HG03025 (cell line): ENCODE measurements around the gene SDK2.
"Not testable (repeated sequence)": the region's sequence is repeated elsewhere in the genome, so short reads cannot be mapped to it uniquely, and the experiment has no call there.

Experiments
- ATAC-seq: cut with Tn5 transposase; IDR thresholded peaks from one replicate; pipeline ENCODE4 v1.9.1; 2021; ENCODE audit warnings: mild to moderate bottlenecking, moderate library complexity; ENCODE audit not compliant: unreplicated experiment, low FRiP score

SDK2 gene

DNA sequence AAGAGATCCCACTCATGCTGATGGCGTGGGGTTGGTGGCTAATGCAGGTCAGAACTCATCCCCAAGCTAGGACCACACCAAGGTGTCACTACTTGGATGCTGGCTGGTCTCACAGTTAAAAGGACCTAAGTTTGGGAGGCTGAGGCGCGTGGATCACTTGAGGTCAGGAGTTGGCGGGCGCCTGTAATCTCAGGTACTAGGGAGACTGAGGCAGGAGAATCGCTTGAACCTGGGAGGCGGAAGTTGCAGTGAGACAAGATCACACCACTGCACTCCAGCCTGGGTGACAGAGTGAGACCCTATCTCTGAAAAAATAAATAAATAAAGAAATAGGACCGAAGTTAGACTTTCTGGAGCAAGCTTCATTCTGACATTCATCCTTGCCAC, 325.8 kb downstream of the SDK2 start:
- no peak for ATAC-seq

DNA sequence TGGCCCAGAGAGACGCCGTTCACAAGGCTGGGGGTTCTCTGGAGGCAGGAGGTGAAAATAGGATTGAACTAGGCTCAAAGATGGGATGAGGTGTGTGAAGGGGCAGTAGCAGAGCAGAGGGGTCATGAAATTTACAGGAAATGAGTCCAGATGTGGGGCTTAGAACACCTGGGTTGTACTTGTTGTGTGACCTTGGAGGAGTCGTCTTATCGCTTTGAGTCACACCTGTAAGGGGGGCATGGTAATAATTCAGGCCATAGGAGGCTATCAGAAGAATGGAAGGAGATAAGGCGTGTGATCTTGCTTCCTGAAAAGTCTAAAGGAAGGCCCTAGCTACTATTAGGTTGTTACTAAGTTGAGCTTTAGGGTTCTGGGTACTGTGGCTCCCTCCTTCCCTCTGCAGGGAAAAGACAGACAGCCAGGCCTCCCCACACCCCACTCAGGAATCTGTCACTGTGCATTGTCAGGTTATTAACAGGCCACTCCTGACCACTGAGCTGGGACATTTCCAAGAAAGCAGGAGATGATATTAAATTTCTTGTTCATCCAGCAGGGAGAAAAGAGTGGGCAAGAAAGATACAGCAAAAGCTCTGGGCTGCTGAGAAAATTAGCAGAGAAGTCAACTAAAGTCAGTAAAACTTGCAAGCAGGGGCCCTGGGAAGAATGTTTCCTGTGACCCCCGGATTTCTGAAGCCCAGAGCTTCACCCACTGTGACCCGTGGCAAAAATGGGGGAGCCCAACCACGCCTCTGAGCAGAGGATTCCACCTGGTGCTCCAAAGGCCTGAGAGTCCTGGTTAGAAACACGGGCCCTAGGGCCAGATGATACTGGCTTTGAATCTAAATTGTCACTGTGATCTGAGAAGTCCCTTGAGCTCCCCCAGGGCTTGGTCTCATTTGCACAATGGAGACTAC, 326.5 kb downstream of the SDK2 start:
- no peak for ATAC-seq

DNA sequence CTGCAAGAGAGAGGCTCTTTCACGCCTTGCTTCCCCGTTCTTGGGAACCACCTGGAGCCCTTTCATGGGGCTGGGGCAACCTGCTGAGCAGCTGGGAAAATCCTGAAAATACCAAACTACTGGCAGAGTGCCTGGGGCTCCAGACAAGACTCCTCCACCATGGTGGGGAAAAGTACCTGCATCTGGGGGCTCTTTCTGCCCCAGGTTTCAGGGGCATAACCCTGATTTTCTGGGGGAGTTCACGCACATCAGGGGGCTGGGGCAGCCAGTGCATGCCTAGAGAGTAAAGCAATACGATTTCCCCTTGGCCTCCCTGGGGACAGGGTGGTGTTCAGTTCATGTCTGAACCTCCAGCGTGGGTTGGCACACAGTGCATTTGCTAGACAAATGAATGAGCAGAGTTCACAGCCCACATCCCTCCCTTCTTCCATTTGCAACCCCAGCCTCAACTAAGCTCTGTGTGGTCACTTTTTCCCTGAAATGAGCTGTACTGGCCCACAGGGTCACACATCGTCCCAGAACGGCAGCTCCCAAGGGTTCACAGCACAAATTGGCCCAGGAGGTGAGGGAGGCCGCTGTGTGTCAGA, 327.2 kb downstream of the SDK2 start:
- ATAC-seq = no peak

DNA sequence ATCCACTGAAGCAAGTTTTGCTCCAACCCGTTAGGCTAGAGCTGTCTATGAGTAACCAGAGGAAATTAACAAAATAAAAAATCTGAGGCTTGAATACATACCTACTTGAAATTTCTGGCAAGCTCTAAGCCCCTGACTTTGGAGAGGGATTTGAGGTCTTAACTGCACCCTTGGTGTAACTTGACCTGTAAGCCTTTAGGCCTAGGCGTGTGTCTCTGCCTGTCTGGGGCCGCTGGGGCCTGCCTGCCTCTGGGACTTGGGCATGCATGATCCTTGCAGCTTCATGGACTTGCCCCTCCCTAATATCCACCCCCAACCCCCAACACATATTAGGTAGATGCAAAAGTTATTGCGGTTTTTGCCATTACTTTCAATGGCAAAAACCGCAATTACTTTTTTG, 328.8 kb downstream of the SDK2 start:
- ATAC-seq = no peak

- no peak for ATAC-seq
Observed at GRCh38 chr17:73313526-73314127, 330.6 kb downstream of the SDK2 start.

DNA sequence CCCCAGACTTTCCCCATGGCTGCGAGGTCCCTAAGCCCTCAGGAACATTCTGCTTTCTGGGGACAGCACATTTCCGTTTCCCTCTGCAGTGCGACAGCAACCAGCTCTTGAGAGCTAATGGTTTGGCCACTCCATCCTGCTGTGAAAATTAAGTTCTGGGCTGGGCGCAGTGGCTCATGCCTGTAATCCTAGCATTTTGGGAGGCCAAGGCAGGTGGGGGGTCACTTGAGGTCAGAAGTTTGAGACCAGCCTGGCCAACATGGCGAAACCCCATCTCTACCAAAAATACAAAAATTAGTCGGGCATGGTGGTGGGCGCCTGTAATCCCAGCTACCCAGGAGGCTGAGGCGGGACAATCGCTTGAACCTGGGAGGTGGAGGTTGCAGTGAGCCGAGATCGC, 331.4 kb downstream of the SDK2 start:
- ATAC-seq = not testable (repeated sequence)

DNA sequence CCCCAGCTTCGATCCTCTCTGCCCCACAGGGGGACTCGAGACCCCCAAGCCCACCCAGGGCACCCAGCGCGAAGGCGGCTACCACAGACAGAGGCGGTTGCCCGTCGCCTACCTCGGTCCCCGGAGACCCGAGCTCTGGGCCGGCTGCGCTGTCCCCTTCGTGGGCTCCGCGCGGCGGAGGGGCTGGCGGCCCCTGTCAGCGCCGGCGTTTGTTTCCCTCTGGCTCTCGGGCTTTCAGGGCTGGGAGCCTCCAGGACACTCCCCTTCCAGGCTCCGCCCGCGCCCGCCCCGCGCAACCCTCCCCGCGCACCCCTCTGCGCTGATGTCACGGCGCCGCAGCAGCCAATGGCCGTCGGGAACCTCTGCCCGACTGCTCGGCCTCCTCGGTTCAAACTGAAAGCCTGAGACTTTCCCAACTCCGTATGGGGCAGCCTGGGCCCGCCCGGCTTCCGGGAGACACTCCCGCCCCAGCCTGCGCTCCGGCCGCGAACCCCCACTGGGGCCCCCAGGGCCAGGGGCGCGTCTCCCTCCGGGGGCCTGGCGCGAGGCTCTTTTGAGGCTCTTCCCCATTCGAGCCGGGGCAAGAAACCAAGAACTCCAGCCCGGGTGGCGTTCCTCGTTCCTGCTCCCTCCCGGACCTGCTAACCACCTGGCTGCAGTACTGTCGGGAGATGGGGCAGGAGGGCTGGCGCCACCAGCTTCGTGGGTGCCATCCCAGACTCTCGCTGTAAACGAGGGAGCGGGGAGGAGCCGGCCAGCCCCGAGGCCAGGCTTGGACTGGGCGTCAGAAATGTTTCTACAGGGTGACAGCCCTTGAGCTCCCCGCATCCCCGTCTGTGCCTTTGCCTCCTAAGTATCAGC, 332.2 kb downstream of the SDK2 start, which contains the start of gene CDC42EP4:
Gene CDC42EP4, minus strand, starts transcription at position 221 of the 861 bp plus-strand sequence. CDS start 25,501 bp downstream, outside the sequence.
- peak; percentile 83 for ATAC-seq

- ATAC-seq = no peak
Observed at GRCh38 chr17:73311428-73311780, 332.8 kb downstream of the SDK2 start.

- no peak for ATAC-seq
Observed at GRCh38 chr17:73309727-73310596, 334.3 kb downstream of the SDK2 start.

DNA sequence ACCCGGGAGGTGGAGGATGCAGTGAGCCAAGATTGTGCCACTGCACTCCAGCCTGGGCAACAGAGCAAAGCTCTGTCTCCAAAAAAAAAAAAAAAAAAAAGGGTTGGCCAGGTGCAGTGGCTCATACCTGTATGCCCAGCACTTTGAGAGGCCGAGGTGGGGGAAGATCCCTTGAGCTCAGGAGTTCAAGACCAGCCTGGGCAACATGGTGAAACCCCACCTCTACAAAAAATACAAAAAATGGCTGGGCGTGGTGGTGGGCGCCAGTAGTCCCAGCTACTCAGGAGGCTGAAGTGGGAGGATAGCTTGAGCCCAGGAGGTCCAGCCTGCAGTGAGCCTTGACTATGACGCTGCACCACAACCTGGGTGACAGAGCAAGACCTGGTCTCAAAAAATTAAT, 335.3 kb downstream of the SDK2 start:
- not testable (repeated sequence) for ATAC-seq

GRCh38 chr17:73308017-73308823, 336.0 kb downstream of the SDK2 start:
- no peak for ATAC-seq

DNA sequence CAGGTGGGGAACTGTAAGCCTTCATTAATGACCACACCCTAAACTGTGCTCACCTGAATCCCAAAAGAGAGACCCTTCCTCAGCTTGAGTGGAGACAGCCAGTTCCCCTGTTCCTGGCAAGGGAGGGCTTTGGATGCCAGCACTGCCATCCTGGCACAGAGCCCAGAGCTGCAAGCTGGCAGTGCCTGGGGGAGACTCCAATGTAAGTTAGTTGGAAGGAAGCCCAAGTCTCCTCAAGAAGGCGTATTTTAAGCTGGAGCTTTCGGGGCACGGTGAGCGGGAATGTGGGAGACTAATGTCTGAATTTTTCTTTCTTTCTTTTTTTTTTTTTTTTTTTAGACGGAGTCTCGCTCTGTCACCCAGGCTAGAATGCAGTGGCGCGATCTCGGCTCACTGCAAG, 337.1 kb downstream of the SDK2 start:
- no peak for ATAC-seq

DNA sequence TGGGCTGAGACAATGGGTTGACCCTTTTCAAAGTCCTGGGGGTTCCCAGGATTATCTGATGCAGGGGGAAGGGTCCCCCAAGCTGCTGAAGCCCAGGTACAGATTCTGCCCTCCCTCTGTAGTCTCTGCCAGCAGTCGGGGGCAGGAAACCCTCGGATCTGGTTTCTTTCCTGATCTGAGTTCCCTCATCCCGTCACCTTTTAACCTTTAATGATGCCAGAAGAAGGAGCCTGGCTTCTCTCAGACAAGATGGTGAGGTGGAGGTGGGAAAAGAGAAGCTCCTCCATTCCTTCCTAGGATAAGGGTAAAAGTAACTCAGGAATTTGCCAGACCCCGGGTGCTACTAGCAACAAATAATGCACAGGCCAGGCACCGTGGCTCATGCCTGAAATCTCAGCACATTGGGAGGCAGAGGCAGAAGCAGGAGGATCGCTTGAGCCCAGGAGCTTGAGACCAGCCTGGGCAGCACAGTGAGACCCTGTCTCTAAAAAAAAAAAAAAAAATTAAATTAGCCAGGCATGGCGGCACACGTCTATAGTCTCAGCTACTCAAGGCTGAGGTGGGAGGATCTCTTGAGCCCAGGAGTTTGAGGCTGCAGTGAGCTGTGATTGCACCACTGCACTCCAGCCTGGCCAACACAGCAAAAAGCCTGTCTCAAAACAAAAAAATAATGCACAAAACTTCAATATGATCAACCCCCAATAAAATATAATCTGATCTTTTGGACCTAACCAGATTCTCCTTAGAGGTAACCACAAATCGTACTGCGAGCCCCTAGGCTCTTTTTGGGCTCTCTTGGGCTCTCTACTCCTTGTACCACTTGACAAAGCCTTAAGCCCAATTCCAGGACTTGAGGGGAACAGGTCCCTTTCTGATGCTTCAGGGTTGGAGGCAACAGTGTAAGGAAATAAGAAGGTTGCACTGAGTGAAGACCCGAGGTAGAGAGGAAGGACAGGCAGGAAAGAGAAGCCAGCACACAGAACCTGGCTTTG, 338.1 kb downstream of the SDK2 start:
- no peak for ATAC-seq

GRCh38 chr17:73304971-73305812, 339.1 kb downstream of the SDK2 start:
- ATAC-seq = no peak

- no peak for ATAC-seq
Observed at GRCh38 chr17:73304438-73304837, 339.8 kb downstream of the SDK2 start.

DNA sequence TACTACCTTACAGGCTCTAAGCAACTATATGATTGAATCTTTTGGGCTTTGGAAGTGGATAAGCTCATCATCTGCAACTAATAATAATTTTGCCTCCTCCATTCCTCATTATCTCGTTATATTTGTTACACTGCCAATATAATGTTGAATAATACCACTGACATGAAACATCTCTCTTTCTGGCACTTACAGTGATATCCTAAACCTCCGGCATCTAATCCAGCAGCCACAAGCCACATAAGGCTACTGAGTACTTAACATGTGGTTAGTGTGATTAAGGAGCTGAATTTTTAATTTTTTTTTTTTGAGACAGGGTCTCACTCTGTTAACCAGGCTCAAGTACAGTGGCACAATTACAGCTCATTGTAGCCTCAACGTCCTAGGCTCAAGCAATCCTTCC, 342.1 kb downstream of the SDK2 start:
- no peak for ATAC-seq

GRCh38 chr17:73301369-73301768, 342.9 kb downstream of the SDK2 start:
- ATAC-seq = no peak
